Heart left ventricle (tissue), 13 donors: Measurements from ENCODE around the gene FCER1G.

Source experiments
- POLR2A ChIP-seq, 2 donors: fragments of 450-650 bp; IDR thresholded peaks; one replicate each; pipeline ENCODE4 v1.6.1; 2017; ENCODE audit warnings: antibody characterized with exemption in 2 of 2, mild to moderate bottlenecking in 2 of 2, moderate library complexity in 2 of 2
- TF ChIP-seq, protein P1 (sequence below), 12 donors: fragments of 200-600 bp; sonication (generic) in 4 of 12; IDR thresholded peaks; one replicate each; pipeline versions ENCODE4 v1.5.0 to v1.8.0; 2018 to 2022; ENCODE audit warnings: antibody characterized with exemption in 12 of 12, mild to moderate bottlenecking in 5 of 12
- donor health status: ischemic (EF 13 %, LVEDD 7.1; RV severe dilation, severe dysfunction).
- donor health status: DM: no; HTN: yes; CAD: no.
- donor health status: DM: no; HTN: no; CAD: no.
- donor health status: ischemic (EF 25% LVEDD 6.9; RV normal size, moderate dysfunction).
- donor health status: ischemic (EF 25% LVEDD 5.7; RV mildly dilated, moderate dysfunction).
- donor health status: ischemic (EF 35%, LVEDD 5.7; RV mildly dilated, moderate dysfunction).
- donor health status: nonischemic (EF 11% LVEDD 7.7; RV severe dilation, severe dysfunction).
- donor health status: DM: yes; HTN: yes; CAD: no.
- donor health status: PGD.
- donor health status: ischemic (EF 29% LVEDD 5.4; RV normal size, mild dysfunction).
- donor health status: nonischemic (EF 23%, LVEDD 6.1; RV moderate dilation, normal function).

DNA sequence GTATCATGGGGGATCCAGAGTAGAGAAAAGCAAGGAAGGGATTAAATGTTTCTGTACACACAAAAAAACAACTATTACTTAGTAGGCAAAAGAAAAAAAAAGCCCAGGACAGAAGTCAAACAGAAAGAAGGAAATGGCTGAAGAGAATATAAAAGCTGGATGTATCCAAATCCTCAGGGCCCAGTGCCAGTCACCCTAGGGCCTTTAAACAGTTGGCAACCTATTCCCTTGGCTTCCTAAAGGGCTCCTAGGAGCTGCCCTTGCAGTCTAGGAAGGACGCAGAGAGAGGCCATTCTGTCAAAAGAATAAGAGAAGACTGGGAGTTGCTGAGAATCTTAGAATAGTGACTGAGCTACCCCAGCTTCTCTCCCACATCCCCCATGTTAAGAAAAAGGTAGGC lies 42.7 kb upstream of the FCER1G start:
- no peak for TF ChIP-seq POLR2A (IDR thresholded peaks at IDR 0.05)
- TF ChIP-seq, protein P1, sequence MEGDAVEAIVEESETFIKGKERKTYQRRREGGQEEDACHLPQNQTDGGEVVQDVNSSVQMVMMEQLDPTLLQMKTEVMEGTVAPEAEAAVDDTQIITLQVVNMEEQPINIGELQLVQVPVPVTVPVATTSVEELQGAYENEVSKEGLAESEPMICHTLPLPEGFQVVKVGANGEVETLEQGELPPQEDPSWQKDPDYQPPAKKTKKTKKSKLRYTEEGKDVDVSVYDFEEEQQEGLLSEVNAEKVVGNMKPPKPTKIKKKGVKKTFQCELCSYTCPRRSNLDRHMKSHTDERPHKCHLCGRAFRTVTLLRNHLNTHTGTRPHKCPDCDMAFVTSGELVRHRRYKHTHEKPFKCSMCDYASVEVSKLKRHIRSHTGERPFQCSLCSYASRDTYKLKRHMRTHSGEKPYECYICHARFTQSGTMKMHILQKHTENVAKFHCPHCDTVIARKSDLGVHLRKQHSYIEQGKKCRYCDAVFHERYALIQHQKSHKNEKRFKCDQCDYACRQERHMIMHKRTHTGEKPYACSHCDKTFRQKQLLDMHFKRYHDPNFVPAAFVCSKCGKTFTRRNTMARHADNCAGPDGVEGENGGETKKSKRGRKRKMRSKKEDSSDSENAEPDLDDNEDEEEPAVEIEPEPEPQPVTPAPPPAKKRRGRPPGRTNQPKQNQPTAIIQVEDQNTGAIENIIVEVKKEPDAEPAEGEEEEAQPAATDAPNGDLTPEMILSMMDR (IDR thresholded peaks at IDR 0.05) = no peak
